Dermis microvascular lymphatic vessel endothelial cell (primary cell): Measurements from ENCODE around the gene RDX. TPM values are rescaled to one million over a fixed set of nuclear protein-coding genes. Genes with fewer than 3 reads are reported as not detected.
A peak's percentile ranks its signal among the peaks of the same experiment; 100 is the strongest.

Source experiments
- DNase-seq, 2 donors: peaks; one replicate each; pipeline versions ENCODE4 v3.0.0 to v3.0.0-alpha.2; 2010; ENCODE audit warnings: low read depth in 2 of 2
- total RNA-seq: library from RNA; depleted of rRNA; stranded (reverse); fragments of >200 nt; gene quantifications from 2 replicates; pipeline ENCODE4 v1.2.1, GENCODE V29; 2014

RDX gene
- total RNA-seq, 1 donor from 2014 or later = 90.6 TPM

- peak; percentile 55 to 77 for DNase-seq
Measured at GRCh38 chr11:110173811-110174644, 122.4 kb downstream of the RDX start.

- DNase-seq = no peak
Measured at GRCh38 chr11:110172468-110173065, 123.8 kb downstream of the RDX start.

GRCh38 chr11:110169738-110170137 is 126.7 kb downstream of the RDX start:
- DNase-seq = no peak

GRCh38 chr11:110168033-110168803 is 128.2 kb downstream of the RDX start:
- DNase-seq = no peak

GRCh38 chr11:110165039-110165925 is 131.1 kb downstream of the RDX start:
- no peak for DNase-seq

GRCh38 chr11:110162216-110162615 is 134.2 kb downstream of the RDX start:
- no peak for DNase-seq

GRCh38 chr11:110161061-110161460 is 135.4 kb downstream of the RDX start:
- no peak for DNase-seq

GRCh38 chr11:110160437-110160836 is 136.0 kb downstream of the RDX start:
- DNase-seq = no peak

GRCh38 chr11:110160016-110160415 is 136.4 kb downstream of the RDX start:
- DNase-seq = peak in 1 of 2 donors; percentile 58

- no peak for DNase-seq
Measured at GRCh38 chr11:110159476-110159875, 136.9 kb downstream of the RDX start.

- DNase-seq = no peak
Measured at GRCh38 chr11:110158317-110159200, 137.9 kb downstream of the RDX start.

- no peak for DNase-seq
Measured at GRCh38 chr11:110156503-110156902, 139.9 kb downstream of the RDX start.

- DNase-seq = no peak
Measured at GRCh38 chr11:110153474-110153873, 142.9 kb downstream of the RDX start.

- no peak for DNase-seq
Measured at GRCh38 chr11:110152199-110152598, 144.2 kb downstream of the RDX start.

- peak; percentile 64 to 83 for DNase-seq
Measured at GRCh38 chr11:110148775-110149744, 147.4 kb downstream of the RDX start.

GRCh38 chr11:110147962-110148709 is 148.3 kb downstream of the RDX start:
- peak in 1 of 2 donors; percentile 49 for DNase-seq

- DNase-seq = no peak
Measured at GRCh38 chr11:110141812-110142211, 154.6 kb downstream of the RDX start.

- DNase-seq = peak in 1 of 2 donors; percentile 48
Measured at GRCh38 chr11:110134110-110134509, 162.3 kb downstream of the RDX start.
